Lower leg skin (tissue), 4 donors: ENCODE data around the gene LILRB5. TPM values are rescaled to one million over a fixed set of nuclear protein-coding genes. Genes with fewer than 3 reads are reported as not detected.
A peak's percentile ranks its signal among the peaks of the same experiment; 100 is the strongest.
"Not testable (repeated sequence)": the region's sequence is repeated elsewhere in the genome, so short reads cannot be mapped to it uniquely, and the experiment has no call there.

ENCODE experiments used
- DNase-seq, 2 donors: peaks; one replicate each; pipeline ENCODE4 v3.0.0-alpha.2; 2019; ENCODE audit warnings: low spot score in 2 of 2
- H3K4me3 ChIP-seq: fragments of 200-600 bp; sonication (generic); 2 replicates; pipeline ENCODE4 v1.5.1; 2017; ENCODE audit warnings: mild to moderate bottlenecking, low read depth; ENCODE audit not compliant: poor library complexity, severe bottlenecking
- POLR2A ChIP-seq, 2 donors: fragments of 450-650 bp; IDR thresholded peaks; one replicate each; pipeline ENCODE4 v1.6.1; 2016 to 2017; ENCODE audit warnings: antibody characterized with exemption in 2 of 2, mild to moderate bottlenecking in 1 of 2, moderate library complexity in 1 of 2
- WGBS, 2 donors: methylation state at CpG; one replicate each; pipeline ENCODE4 v1.1.5; 2018; 5-methylcytosine and 5-hydroxymethylcytosine counted together
- intact Hi-C: fragments of 100-400 bp; cut with DNase I; formaldehyde crosslinking; loops from one replicate; pipeline ENCODE4 v1.15.0; 2023; ENCODE audit warnings: low total_unique reads
- total RNA-seq, 4 donors: library from RNA; depleted of rRNA; stranded (reverse); fragments of >200 nt; gene quantifications; one replicate each; pipeline ENCODE4 v1.1.0, GENCODE V29; 2016
- TF ChIP-seq, protein P1 (sequence below), 3 donors: fragments of 450-650 bp; IDR thresholded peaks; one replicate each; pipeline ENCODE4 v1.5.1; 2016; ENCODE audit warnings: antibody characterized with exemption in 3 of 3, mild to moderate bottlenecking in 3 of 3, moderate library complexity in 2 of 3

Gene LILRB5
- total RNA-seq, 4 donors from 2014 or later, result 2.5 to 4.9 (median 4.1) TPM

DNA sequence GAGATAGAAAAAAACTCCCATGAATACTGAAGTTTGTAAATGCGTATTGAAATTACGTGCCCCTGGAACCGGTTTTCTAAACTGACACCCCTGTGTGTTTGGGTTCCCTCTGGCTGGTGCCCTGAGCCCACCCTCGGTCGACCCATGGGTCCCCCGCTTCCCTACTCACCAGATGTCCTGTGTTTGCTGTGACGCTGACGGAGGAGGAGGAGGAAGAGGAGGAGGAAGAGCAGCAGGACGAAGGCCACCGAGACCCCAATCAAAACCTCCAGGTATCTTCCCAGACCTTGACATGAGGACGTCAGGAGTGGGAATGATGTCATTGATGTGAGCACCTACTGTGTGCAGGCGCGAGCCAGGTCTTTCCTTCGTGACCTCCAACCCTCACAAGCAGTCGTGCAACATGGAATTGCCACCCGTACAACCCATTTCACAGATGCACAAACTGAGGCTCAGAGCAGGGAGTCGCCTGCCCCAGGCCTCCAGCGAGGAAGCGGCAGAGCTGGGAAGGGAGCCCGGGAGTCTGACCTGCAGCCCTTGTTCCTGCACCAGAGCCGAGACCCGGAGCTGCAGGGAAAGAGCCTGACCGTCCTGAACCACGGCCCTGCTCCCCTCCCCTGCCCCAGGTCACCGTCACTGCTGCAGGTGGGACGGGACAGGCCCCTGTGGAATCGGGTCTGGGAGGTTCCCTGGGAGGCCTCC lies 38.0 kb downstream of the LILRB5 start:
- TF ChIP-seq, protein P1, sequence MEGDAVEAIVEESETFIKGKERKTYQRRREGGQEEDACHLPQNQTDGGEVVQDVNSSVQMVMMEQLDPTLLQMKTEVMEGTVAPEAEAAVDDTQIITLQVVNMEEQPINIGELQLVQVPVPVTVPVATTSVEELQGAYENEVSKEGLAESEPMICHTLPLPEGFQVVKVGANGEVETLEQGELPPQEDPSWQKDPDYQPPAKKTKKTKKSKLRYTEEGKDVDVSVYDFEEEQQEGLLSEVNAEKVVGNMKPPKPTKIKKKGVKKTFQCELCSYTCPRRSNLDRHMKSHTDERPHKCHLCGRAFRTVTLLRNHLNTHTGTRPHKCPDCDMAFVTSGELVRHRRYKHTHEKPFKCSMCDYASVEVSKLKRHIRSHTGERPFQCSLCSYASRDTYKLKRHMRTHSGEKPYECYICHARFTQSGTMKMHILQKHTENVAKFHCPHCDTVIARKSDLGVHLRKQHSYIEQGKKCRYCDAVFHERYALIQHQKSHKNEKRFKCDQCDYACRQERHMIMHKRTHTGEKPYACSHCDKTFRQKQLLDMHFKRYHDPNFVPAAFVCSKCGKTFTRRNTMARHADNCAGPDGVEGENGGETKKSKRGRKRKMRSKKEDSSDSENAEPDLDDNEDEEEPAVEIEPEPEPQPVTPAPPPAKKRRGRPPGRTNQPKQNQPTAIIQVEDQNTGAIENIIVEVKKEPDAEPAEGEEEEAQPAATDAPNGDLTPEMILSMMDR (IDR thresholded peaks at IDR 0.05), result no peak
- TF ChIP-seq POLR2A (IDR thresholded peaks at IDR 0.05), result no peak
- H3K4me3 ChIP-seq, result no peak overlapping the region
- intact Hi-C loops, result no loop called here
- DNase-seq, result peak in 1 of 2 donors; percentile 77
- 82 to 83% methylated on average over 20 to 26 of the region's 27 CpGs for WGBS, 2 donors

DNA sequence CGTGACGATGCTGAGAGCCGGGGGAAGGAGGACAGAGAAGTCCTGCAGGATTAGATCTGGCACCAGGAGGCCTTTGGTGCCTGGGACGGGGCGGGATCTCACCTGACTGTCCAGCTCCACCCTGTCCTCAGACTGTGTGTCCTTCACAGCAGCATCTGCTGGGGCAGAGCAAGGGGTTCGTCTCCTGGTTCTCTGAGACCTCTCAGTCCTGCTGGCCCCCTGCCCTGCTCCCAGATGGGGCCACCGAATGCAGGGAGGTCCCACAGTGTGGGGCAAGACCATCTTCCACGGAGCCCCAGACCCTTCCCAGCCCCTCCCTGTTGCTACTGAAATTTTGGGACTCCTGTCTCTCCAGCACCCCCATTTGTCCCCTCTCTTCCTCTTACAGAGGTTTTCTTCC lies 38.8 kb downstream of the LILRB5 start:
- no peak for DNase-seq
- no peak overlapping the region for H3K4me3 ChIP-seq
- no peak for TF ChIP-seq POLR2A (IDR thresholded peaks at IDR 0.05)
- TF ChIP-seq, protein P1 (IDR thresholded peaks at IDR 0.05), result no peak
- 75 to 78% methylated on average over 8 of the region's 8 CpGs for WGBS, 2 donors
- intact Hi-C loops, result no loop called here

DNA sequence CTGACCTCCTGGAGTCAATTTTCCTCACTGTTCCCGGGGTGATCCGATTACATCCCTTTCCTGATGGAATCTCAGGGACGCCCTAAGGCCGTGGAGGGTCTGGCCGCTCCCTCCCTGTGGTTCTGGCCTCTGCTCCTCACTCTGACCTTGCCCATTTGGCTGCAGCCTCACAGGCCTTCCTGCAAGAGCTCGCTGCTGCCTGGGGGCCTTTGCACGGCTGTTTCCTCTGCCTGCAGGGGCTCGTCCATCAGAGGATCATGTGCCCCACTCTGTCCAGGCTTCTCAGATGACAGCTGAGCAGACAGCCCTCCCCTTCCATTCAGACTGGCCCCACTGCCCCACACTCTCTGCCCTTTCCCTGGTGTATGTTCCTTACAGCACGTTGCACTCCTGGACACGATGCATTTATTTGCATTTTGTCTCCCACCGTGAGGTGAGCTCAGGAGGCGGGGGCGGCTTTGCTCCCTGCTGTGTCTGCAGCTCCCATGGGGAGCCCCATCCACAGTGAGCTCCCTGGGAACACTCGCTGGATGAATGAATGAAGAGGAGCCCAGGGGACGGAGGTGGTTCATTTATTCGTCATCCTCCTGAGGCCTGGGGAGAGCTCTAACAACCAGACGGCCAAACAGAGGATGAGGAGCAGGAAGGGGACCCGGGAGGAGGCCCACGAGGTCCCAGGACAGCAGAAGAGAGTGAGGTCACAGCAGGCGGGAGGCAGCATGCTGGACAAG lies 39.4 kb downstream of the LILRB5 start:
- WGBS, 2 donors, result 60% methylated on average over 15 to 17 of the region's 20 CpGs
- H3K4me3 ChIP-seq, DNase-seq, intact Hi-C loops: not testable (repeated sequence)

DNA sequence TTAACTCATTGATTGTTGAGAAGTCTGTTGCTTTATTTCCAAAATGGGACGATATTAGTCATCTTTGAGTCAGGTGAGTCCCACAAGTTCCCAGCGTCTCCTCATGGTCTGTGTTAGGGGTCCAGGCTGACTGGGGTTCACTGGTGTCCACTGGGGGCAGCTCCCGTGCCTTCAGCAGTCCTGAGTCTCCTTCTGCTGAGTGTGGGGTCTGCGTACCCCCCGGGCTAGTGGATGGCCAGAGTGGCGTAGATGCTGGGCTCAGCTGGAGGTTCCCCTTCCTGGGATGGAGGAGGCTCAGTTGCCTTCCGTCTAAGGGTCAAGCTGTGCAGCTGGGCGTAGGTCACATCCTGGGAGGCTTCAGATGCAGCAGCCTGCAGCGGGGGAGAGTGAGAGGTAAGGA lies 40.2 kb downstream of the LILRB5 start:
- 85 to 88% methylated on average over 6 to 7 of the region's 9 CpGs for whole genome bisulfite sequencing, 2 donors
- no peak for TF ChIP-seq POLR2A (IDR thresholded peaks at IDR 0.05)
- TF ChIP-seq, protein P1 (IDR thresholded peaks at IDR 0.05), result no peak
- no peak for DNase-seq
- intact Hi-C loops, result no loop called here
- no peak overlapping the region for H3K4me3 ChIP-seq

DNA sequence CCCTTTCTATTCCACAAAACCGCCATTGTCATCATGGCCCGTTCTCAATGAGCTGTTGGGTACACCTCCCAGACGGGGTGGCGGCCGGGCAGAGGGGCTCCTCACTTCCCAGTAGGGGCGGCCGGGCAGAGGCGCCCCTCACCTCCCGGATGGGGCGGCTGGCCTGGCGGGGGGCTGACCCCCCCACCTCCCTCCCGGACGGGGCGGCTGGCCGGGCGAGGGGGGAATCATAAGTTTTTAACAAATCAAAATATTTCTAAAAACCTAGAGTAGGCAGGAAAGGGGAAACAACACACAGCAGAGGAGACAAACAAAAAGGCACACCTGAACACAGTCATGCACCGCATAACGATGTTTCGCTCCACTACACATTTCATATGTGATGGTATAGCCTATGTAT lies 42.3 kb downstream of the LILRB5 start:
- DNase-seq, H3K4me3 ChIP-seq, intact Hi-C loops: not testable (repeated sequence)
- WGBS, 2 donors, result 93 to 97% methylated on average over 12 to 15 of the region's 19 CpGs

DNA sequence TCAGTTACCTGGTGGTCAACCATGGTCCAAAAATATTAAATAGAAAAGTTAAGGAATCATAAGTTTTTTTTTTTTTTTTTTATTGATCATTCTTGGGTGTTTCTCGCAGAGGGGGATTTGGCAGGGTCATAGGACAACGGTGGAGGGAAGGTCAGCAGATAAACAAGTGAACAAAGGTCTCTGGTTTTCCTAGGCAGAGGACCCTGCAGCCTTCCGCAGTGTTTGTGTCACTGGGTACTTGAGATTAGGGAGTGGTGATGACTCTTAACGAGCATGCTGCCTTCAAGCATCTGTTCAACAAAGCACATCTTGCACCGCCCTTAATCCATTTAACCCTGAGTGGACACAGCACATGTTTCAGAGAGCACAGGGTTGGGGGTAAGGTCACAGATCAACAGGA lies 42.9 kb downstream of the LILRB5 start:
- WGBS, 2 donors, result 50 to 67% methylated on average over 4 to 5 of the region's 5 CpGs
- DNase-seq, H3K4me3 ChIP-seq, intact Hi-C loops: not testable (repeated sequence)

DNA sequence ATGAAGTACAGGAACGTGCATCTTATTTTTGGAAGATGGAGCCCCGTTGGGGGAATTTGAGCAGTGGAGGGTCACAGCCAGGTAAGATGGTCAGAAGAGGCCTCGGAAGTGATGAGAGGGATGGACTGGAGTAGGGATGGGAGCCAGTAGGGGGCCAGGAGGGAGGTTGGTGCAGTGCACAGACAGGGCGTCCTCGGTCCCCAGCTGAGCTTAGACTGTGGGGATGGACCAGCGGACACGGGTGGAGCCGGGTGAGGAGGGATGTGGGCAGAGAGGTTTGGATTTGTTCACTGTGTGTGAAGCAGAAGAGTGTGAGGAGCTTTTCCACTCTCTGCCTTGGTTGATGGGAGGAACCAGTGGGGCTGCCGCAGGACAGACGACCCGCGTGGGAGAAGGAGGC lies 45.8 kb downstream of the LILRB5 start:
- DNase-seq, result no peak
- TF ChIP-seq, protein P1 (IDR thresholded peaks at IDR 0.05), result no peak
- TF ChIP-seq POLR2A (IDR thresholded peaks at IDR 0.05), result no peak
- H3K4me3 ChIP-seq, result no peak overlapping the region
- intact Hi-C loops, result no loop called here
- 77 to 79% methylated on average over 12 of the region's 12 CpGs for WGBS, 2 donors
